ENCODE measurements around the gene PTGR1. TPM values are rescaled to one million over a fixed set of nuclear protein-coding genes. Genes with fewer than 3 reads are reported as not detected.

PTGR1 gene
- polyA plus RNA-seq, 1 of the 3 experiments (the other 2 are of a cell fraction), result 33.0 TPM

GRCh38 chr9:111605041-111605559, 5.7 kb upstream of the PTGR1 start (continued):
- TF ChIP-seq TEAD4 (IDR thresholded peaks at IDR 0.05; ENCODE audit: borderline replicate concordance, insufficient read depth) (no peak), CHD2 (IDR thresholded peaks at IDR 0.05; ENCODE audit: low read length, partially characterized antibody) (no peak), FOXM1 (IDR thresholded peaks at IDR 0.05; ENCODE audit: low read depth) (no peak), NRF1 (IDR thresholded peaks at IDR 0.05; ENCODE audit: low read depth, low read length) (no peak), REST (IDR thresholded peaks at IDR 0.05; ENCODE audit: low read depth, low read length) (no peak)

- Histone ChIP-seq H2AFZ (ENCODE audit: low read depth) (no peak overlapping the region), H3K27me3 (ENCODE audit: insufficient read depth) (no peaks in the 10 kb centered on the region), H4K20me1 (ENCODE audit: insufficient read depth) (no peaks in the 10 kb centered on the region), H3K4me1 (ENCODE audit: control insufficient read depth in 1 of 2, insufficient read depth in 2 of 2, low read depth in 1 of 2, low read length in 1 of 2) (no peaks in the 10 kb centered on the region), H3K9ac (no peak overlapping the region), H3K9me2 (no peaks in the 10 kb centered on the region), H3F3A (replicated peaks; ENCODE audit: insufficient read depth) (peaks cover 7% of the 10 kb centered on the region), H3K27ac (ENCODE audit: low read depth in 2 of 2, low read length in 1 of 2) (no peak overlapping the region), H3K36me3 (replicated peaks in 1 of 2; ENCODE audit: control insufficient read depth in 1 of 2, insufficient read depth in 2 of 2, low read length in 1 of 2) (no peaks in the 10 kb centered on the region), H3K9me3 (no peaks in the 10 kb centered on the region), H3K4me2 (no peak overlapping the region), H3K79me2 (ENCODE audit: insufficient read depth) (no peaks in the 10 kb centered on the region), H3K4me3 (ENCODE audit: low read depth in 2 of 2, low read length in 1 of 2) (no peak overlapping the region)
- POLR2A ChIA-PET, result no interaction called here
- CTCF ChIA-PET, result interaction anchor here (1.3 to 2.3 kb wide), 2 partner anchors 18 to 20 kb away, joined by 4 to 7 read pairs; no protein-coding TSS in a partner anchor
- DNase-seq, result no peak
- no peak for TF ChIP-seq USF1 (IDR thresholded peaks at IDR 0.05; ENCODE audit: borderline replicate concordance, low read depth)
- TF ChIP-seq GATA2 (CRISPR knock-in tag; IDR thresholded peaks at IDR 0.05), result no peak
- no peak for TF ChIP-seq ZBTB33 (IDR thresholded peaks at IDR 0.05; ENCODE audit: borderline replicate concordance, low read depth)
- TF ChIP-seq TEAD4 (IDR thresholded peaks at IDR 0.05; ENCODE audit: borderline replicate concordance, insufficient read depth), result no peak
- TF ChIP-seq TAF1 (IDR thresholded peaks at IDR 0.05; ENCODE audit: borderline replicate concordance, low read depth, low read length), result no peak
- no peak for TF ChIP-seq CTCF (IDR thresholded peaks at IDR 0.05)
- no peak for TF ChIP-seq SIN3A (IDR thresholded peaks at IDR 0.05; ENCODE audit: borderline replicate concordance, low read depth, low read length)
- no peak for TF ChIP-seq EZH2phosphoT487 (IDR thresholded peaks at IDR 0.05; ENCODE audit: borderline replicate concordance, low read depth)
- TF ChIP-seq REST (IDR thresholded peaks at IDR 0.05; ENCODE audit: low read depth, low read length), result no peak
- 95% methylated on average over 16 of the region's 16 CpGs for WGBS (ENCODE audit: low lambda C conversion rate)
These were observed 4.7 kb upstream of the PTGR1 start for GRCh38 chr9:111604054-111604615.

Data from SK-N-SH (cell line).